Measurements from ENCODE around the gene TBL3. TPM values are rescaled to one million over a fixed set of nuclear protein-coding genes. Genes with fewer than 3 reads are reported as not detected.

TBL3 gene
- total RNA-seq, 1 experiment from 2014 or later = 73.4 TPM

GRCh38 chr16:1983544-1984346 is 11.9 kb downstream of the TBL3 start, which contains the start of gene GFER (continued):
- TF ChIP-seq ZNF512 (CRISPR knock-in tag; IDR thresholded peaks at IDR 0.05; ENCODE audit: borderline replicate concordance) (no peak), SMAD4 (CRISPR knock-in tag; IDR thresholded peaks at IDR 0.05) (no peak), ERG (CRISPR knock-in tag; IDR thresholded peaks at IDR 0.05) (no peak), TCF7 (CRISPR knock-in tag; IDR thresholded peaks at IDR 0.05; ENCODE audit: low read depth) (no peak; the same call in 1 of the 2 replicates), FOXJ3 (CRISPR knock-in tag; IDR thresholded peaks at IDR 0.05; ENCODE audit: borderline replicate concordance) (no peak), ZNF317 (CRISPR knock-in tag; IDR thresholded peaks at IDR 0.05; ENCODE audit: borderline replicate concordance, low read depth) (no peak), ZNF281 (CRISPR knock-in tag; IDR thresholded peaks at IDR 0.05) (no peak), JAZF1 (CRISPR knock-in tag; IDR thresholded peaks at IDR 0.05) (no peak), NR2C2 (CRISPR knock-in tag; IDR thresholded peaks at IDR 0.05) (peak; percentile 84), STAT6 (CRISPR knock-in tag; conservative IDR thresholded peaks at IDR 0.05; ENCODE audit: low read depth) (no peak), SMAD3 (CRISPR knock-in tag; IDR thresholded peaks at IDR 0.05; ENCODE audit: borderline replicate concordance) (no peak), ZNF671 (CRISPR knock-in tag; IDR thresholded peaks at IDR 0.05) (no peak), ATF1 (CRISPR knock-in tag; IDR thresholded peaks at IDR 0.05) (no peak), NFE2L1 (CRISPR knock-in tag; IDR thresholded peaks at IDR 0.05) (0 out of 2 replicates have a peak, but pooled peaks have one; percentile 27), TP53 (CRISPR knock-in tag; IDR thresholded peaks at IDR 0.05) (peak; percentile 68; the same call in 1 of the 2 replicates), RELA (CRISPR knock-in tag; IDR thresholded peaks at IDR 0.05; ENCODE audit: borderline replicate concordance) (no peak; the same call in 1 of the 2 replicates), ZNF423 (CRISPR knock-in tag; IDR thresholded peaks at IDR 0.05) (peak; percentile 11; the same call in 1 of the 2 replicates), TEAD1 (CRISPR knock-in tag; IDR thresholded peaks at IDR 0.05) (peak; percentile 61; the same call in 1 of the 2 replicates), CREM (CRISPR knock-in tag; IDR thresholded peaks at IDR 0.05) (peak; percentile 58), TEAD4 (CRISPR knock-in tag; IDR thresholded peaks at IDR 0.05) (no peak), IRF1 (CRISPR knock-in tag; IDR thresholded peaks at IDR 0.05) (no peak), CBFB (CRISPR knock-in tag; IDR thresholded peaks at IDR 0.05; ENCODE audit: low read depth) (no peak), RORB (CRISPR knock-in tag; IDR thresholded peaks at IDR 0.05) (no peak), KAT7 (CRISPR knock-in tag; IDR thresholded peaks at IDR 0.05; ENCODE audit: borderline replicate concordance) (no peak), ZSCAN18 (CRISPR knock-in tag; IDR thresholded peaks at IDR 0.05) (no peak), ZNF416 (CRISPR knock-in tag; IDR thresholded peaks at IDR 0.05) (peak; percentile 52; the same call in 1 of the 2 replicates), GABPB1 (CRISPR knock-in tag; IDR thresholded peaks at IDR 0.05) (peak; percentile 15)
